Panc1 (cell line): Measurements from ENCODE around the gene TMEM14B. TPM values are rescaled to one million over a fixed set of nuclear protein-coding genes. Genes with fewer than 3 reads are reported as not detected.

ENCODE experiments used
- ATAC-seq: fragments of 200-7000 bp; cut with Tn5 transposase; 2 replicates; pipeline ENCODE4 v1.9.1; 2020; ENCODE audit warnings: mild to moderate bottlenecking, moderate library complexity
- BruUV-seq: library from RNA; stranded (reverse); fragments of 400-500 nt; replicated peaks from 2 replicates; lab custom pipeline; 2021; lab: Mats Ljungman, UMichigan
- CTCF ChIA-PET: fragments of 300-600 bp; sonication (Branson Sonifier 250); formaldehyde crosslinking; loops from one replicate; lab custom pipeline; 2022; ENCODE audit warnings: antibody characterized with exemption; lab: Charles Lee
- POLR2A ChIA-PET: fragments of 300-600 bp; sonication (Branson Sonifier 250); formaldehyde crosslinking; loops from one replicate; lab custom pipeline; 2022; ENCODE audit warnings: antibody characterized with exemption; lab: Charles Lee
- DNase-seq: peaks from one replicate; pipeline ENCODE4 v3.0.0-alpha.2; 2010; ENCODE audit warnings: low read depth, low spot score
- H3K27ac ChIP-seq: 2 replicates; pipeline ENCODE4 v1.5.1; 2011; ENCODE audit warnings: mild to moderate bottlenecking, low read length, inconsistent platforms
- H3K27me3 ChIP-seq: fragments of 200-500 bp; sonication (Bioruptor generic); 2 replicates; pipeline ENCODE4 v1.6.0; 2014; ENCODE audit warnings: low read length, inconsistent platforms; ENCODE audit not compliant: control insufficient read depth, insufficient read depth
- H3K36me3 ChIP-seq: fragments of 200-500 bp; sonication (Bioruptor generic); 2 replicates; pipeline ENCODE4 v1.5.1; 2014; ENCODE audit warnings: inconsistent platforms, mild to moderate bottlenecking, low read length, moderate library complexity; ENCODE audit not compliant: control insufficient read depth, insufficient read depth
- H3K4me1 ChIP-seq: 2 replicates; pipeline ENCODE4 v1.5.1; 2011; ENCODE audit warnings: inconsistent platforms, mild to moderate bottlenecking, low read length, moderate library complexity; ENCODE audit not compliant: control insufficient read depth, insufficient read depth
- H3K4me3 ChIP-seq, 2 experiments: 2 replicates each; pipeline ENCODE4 v1.5.1; 2011 to 2012; ENCODE audit warnings: low read depth in 2 of 2, low read length in 2 of 2, mild to moderate bottlenecking in 2 of 2, inconsistent platforms in 1 of 2, moderate library complexity in 1 of 2
- H3K9me3 ChIP-seq: fragments of 200-500 bp; sonication (Bioruptor generic); 2 replicates; pipeline ENCODE4 v1.5.1; 2014; ENCODE audit warnings: low read depth, mild to moderate bottlenecking, inconsistent platforms, low read length, moderate library complexity; ENCODE audit not compliant: control insufficient read depth, insufficient read depth
- CTCF ChIP-seq: fragments of 450-650 bp; IDR thresholded peaks from 2 replicates; pipeline ENCODE4 v1.5.1; 2017; ENCODE audit warnings: mild to moderate bottlenecking
- POLR2AphosphoS5 ChIP-seq: IDR thresholded peaks from 2 replicates; pipeline ENCODE4 v1.6.1; 2012; ENCODE audit warnings: mild to moderate bottlenecking, low read depth, low read length, moderate library complexity
- REST ChIP-seq, 2 experiments: IDR thresholded peaks; 2 replicates each; pipeline ENCODE4 v1.6.1; 2011 to 2012; ENCODE audit warnings: low read depth in 2 of 2, control low read depth in 1 of 2, low read length in 1 of 2, mild to moderate bottlenecking in 1 of 2, moderate library complexity in 1 of 2; ENCODE audit not compliant: insufficient read depth in 1 of 2
- SIN3A ChIP-seq: IDR thresholded peaks from 2 replicates; pipeline ENCODE4 v1.6.1; 2012; ENCODE audit warnings: low read depth, mild to moderate bottlenecking, low read length, moderate library complexity, borderline replicate concordance; ENCODE audit not compliant: insufficient read depth
- TCF7L2 ChIP-seq: IDR thresholded peaks from 2 replicates; pipeline ENCODE4 v1.6.1; 2011; ENCODE audit warnings: mild to moderate bottlenecking, low read depth, low read length, inconsistent platforms
- in situ Hi-C: cut with HindIII; loops from 2 replicates; pipeline ENCODE4 v1.10.0; 2016; ENCODE audit warnings: low sequenced_read_pairs, low pct_unique_long_range_greater_than_20kb
- intact Hi-C: fragments of 100-400 bp; cut with micrococcal nuclease; formaldehyde crosslinking; loops from one replicate; pipeline ENCODE4 v1.10.0; 2022; ENCODE audit not compliant: unreplicated experiment
- total RNA-seq: library from RNA; stranded (reverse); gene quantifications from one replicate; pipeline ENCODE4 v1.2.1, GENCODE V29; 2021; ENCODE audit not compliant: unreplicated experiment

TMEM14B gene
- total RNA-seq, 1 experiment from 2014 or later = 180 TPM

DNA sequence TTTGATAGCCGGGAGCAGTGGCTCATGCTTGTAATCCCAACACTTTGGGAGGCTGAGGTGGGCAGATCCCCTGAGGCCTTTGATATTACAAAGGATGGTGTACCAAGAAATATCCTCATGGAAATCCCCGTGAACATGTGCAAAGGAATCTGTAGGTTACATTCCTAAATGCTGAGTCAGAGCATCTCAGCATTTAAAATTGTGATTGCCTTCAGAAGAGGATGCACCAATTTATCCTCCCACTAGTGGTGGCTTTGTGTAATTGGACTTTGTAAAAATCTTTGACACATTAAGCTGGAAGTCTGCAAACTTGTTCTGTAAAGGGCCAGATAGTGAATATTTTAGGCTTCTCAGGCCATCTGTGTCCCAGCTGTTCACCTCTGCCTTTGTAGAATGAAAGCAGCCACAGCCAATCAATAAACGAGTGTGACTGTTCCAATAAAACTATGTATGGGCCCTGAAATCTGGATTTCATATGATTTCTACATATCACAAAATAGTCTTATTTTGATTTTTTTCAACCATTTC, 11.8 kb downstream of the TMEM14B start:
- H3K9me3 ChIP-seq = no peaks in the 10 kb centered on the region
- CTCF ChIA-PET = interaction anchor here (0.6 kb wide), 3 partner anchors 10 to 180 kb away, joined by 4 to 5 read pairs (median 4); no protein-coding TSS in a partner anchor
- no peaks in the 10 kb centered on the region for H3K27me3 ChIP-seq
- TF ChIP-seq SIN3A (no peak), CTCF (peak; percentile 72), REST (IDR thresholded peaks at IDR 0.05; ENCODE audit: insufficient read depth in 1 of 2, low read depth in 2 of 2, low read length in 1 of 2) (no peak), TCF7L2 (peak; percentile 88), POLR2AphosphoS5 (peak; percentile 55; the same call in 1 of the 2 replicates)
- peak; percentile 90 for DNase-seq
- peak; percentile 88 for ATAC-seq
- in situ Hi-C loops (no loop called here), intact Hi-C loops (loop anchor here (1.0 kb wide), 1 partner anchor 65 kb away; the partner anchor contains the start of genes C6orf52 and PAK1IP1)
- H3K27ac ChIP-seq = peak overlapping the region; percentile 82
- no TSS peak for BruUV-seq
- no peak overlapping the region for H3K4me3 ChIP-seq
- 0 out of 2 replicates have a peak, but pooled peaks cover 4% of the 10 kb centered on the region for H3K36me3 ChIP-seq
- POLR2A ChIA-PET = interaction anchor here (0.7 to 0.9 kb wide), 2 partner anchors 11 to 65 kb away, joined by 3 to 9 read pairs; partner anchors contain the start of gene PAK1IP1
- peaks cover 24% of the 10 kb centered on the region for H3K4me1 ChIP-seq

DNA sequence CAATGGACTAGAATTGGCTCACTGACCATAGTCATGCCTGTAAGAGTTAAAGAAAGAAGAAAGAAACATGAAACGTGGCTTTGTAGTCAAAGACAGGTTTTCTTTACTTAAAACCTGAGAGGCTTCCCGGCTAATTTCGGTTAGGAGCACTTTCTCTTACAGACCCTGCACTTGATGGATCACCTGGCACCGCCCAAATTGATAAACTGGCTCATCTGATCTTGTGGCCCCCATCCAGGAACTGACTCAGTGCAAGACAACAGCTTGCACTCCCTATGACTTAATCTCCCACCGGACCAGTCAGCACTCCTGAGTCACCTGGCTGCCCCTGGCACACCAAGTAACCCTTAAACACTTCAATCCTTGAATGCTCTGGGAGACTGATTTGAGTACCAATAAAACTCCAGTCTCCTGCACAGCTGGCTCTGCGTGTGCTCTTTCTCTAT, 12.3 kb downstream of the TMEM14B start:
- in situ Hi-C loops = no loop called here
- Histone ChIP-seq H3K36me3 (0 out of 2 replicates have a peak, but pooled peaks cover 4% of the 10 kb centered on the region), H3K27me3 (no peaks in the 10 kb centered on the region), H3K27ac (peak overlapping the region; percentile 82), H3K9me3 (no peaks in the 10 kb centered on the region), H3K4me3 (no peak overlapping the region), H3K4me1 (peaks cover 24% of the 10 kb centered on the region)
- ATAC-seq (peak; percentile 88), DNase-seq (peak; percentile 88)
- POLR2A ChIA-PET = interaction anchor here (0.9 kb wide), 1 partner anchor 11 kb away, joined by 9 read pairs; no protein-coding TSS in a partner anchor
- TSS peak; percentile 1 for BruUV-seq
- intact Hi-C loops = loop anchor here (1.0 kb wide), 1 partner anchor 66 kb away; the partner anchor contains the start of genes C6orf52 and PAK1IP1
- CTCF ChIA-PET = interaction anchor here (0.6 kb wide), 3 partner anchors 11 to 180 kb away, joined by 4 to 5 read pairs (median 4); no protein-coding TSS in a partner anchor
- TF ChIP-seq REST (IDR thresholded peaks at IDR 0.05; ENCODE audit: insufficient read depth in 1 of 2, low read depth in 2 of 2, low read length in 1 of 2) (no peak), POLR2AphosphoS5 (no peak)
